ENCODE data around the gene NR2F1. TPM values are rescaled to one million over a fixed set of nuclear protein-coding genes. Genes with fewer than 3 reads are reported as not detected.

The NR2F1 gene
- total RNA-seq = 4.8 and 5.9 TPM in 2 replicates

GRCh38 chr5:93582677-93583438 lies at the start of gene NR2F1:
Gene NR2F1 (plus strand): TSS chr5:93583222. CDS start chr5:93585024, 1,802 bp downstream.

GRCh38 chr5:93580927-93581445 lies 2.0 kb upstream of the NR2F1 start, which contains the start of gene NR2F1-AS1:
Gene NR2F1-AS1 (minus strand): TSS chr5:93581219.

Other genes with a start within 250 kb of the NR2F1 start
- gene NR2F1-AS1, start 2.0 kb upstream of the NR2F1 start, total RNA-seq = 3.1 and 3.7 TPM in 2 replicates
- 1.5 and 1.8 TPM in 2 replicates for gene POU5F2, start 158.4 kb downstream of the NR2F1 start, total RNA-seq